IMR-90 (cell line): ENCODE results near the gene PSMG4.

Experiments
- CTCF ChIP-seq: conservative IDR thresholded peaks from 2 replicates; pipeline ENCODE4 v1.5.1; 2012; ENCODE audit warnings: mild to moderate bottlenecking, low read depth, low read length, improper control_type of control experiment
- MAFK ChIP-seq: IDR thresholded peaks from 2 replicates; pipeline ENCODE4 v1.6.1; 2012; ENCODE audit warnings: low read depth, low read length, improper control_type of control experiment
- POLR2A ChIP-seq: IDR thresholded peaks from 2 replicates; pipeline ENCODE4 v1.6.1; 2012; ENCODE audit warnings: mild to moderate bottlenecking, low read depth, low read length
- RAD21 ChIP-seq: IDR thresholded peaks from 2 replicates; pipeline ENCODE4 v1.6.1; 2012; ENCODE audit warnings: low read length, improper control_type of control experiment
- RFX5 ChIP-seq: IDR thresholded peaks from 2 replicates; pipeline ENCODE4 v1.8.0; 2012; ENCODE audit warnings: low read depth, mild to moderate bottlenecking, low read length, moderate library complexity
- SMC3 ChIP-seq: fragments of 150-350 bp; IDR thresholded peaks from 2 replicates; pipeline ENCODE4 v1.6.1; 2016; ENCODE audit warnings: low read depth, mild to moderate bottlenecking, antibody characterized with exemption, low read length, moderate library complexity

- TF ChIP-seq POLR2A (no peak), CTCF (no peak), RAD21 (no peak), RFX5 (no peak), MAFK (no peak), SMC3 (no peak)
These were observed 22.7 kb upstream of the PSMG4 start for GRCh38 chr6:3236005-3236404.
